T-helper 2 cell treated with Interferon-gamma antibody and Interleukin-4, amounts not matched to agents 100 ng/mL and 5 ng/mL, for 36 hours (primary cell): ENCODE data around the gene MOV10. TPM values are rescaled to one million over a fixed set of nuclear protein-coding genes. Genes with fewer than 3 reads are reported as not detected.
"Not testable (repeated sequence)": the region's sequence is repeated elsewhere in the genome, so short reads cannot be mapped to it uniquely, and the experiment has no call there.

ENCODE experiments used
- intact Hi-C: fragments of 100-400 bp; cut with micrococcal nuclease; formaldehyde crosslinking; loops from one replicate; pipeline ENCODE4 v1.15.1; 2023
- total RNA-seq: library from RNA; stranded (reverse); gene quantifications from 2 replicates; pipeline ENCODE4 v1.2.3, GENCODE V29; 2022

MOV10 gene
- total RNA-seq, 1 donor from 2014 or later: 81.6 TPM

- intact Hi-C loops: not testable (repeated sequence)
These were observed 54.6 kb downstream of the MOV10 start for GRCh38 chr1:112729011-112729410.

- intact Hi-C loops: no loop called here
These were observed 55.5 kb downstream of the MOV10 start for GRCh38 chr1:112729909-112730308.

- intact Hi-C loops: no loop called here
These were observed 57.0 kb downstream of the MOV10 start for GRCh38 chr1:112731451-112731850.

- intact Hi-C loops: no loop called here
These were observed 61.3 kb downstream of the MOV10 start for GRCh38 chr1:112735752-112736151.

- intact Hi-C loops: no loop called here
These were observed 63.1 kb downstream of the MOV10 start for GRCh38 chr1:112737573-112737972.

GRCh38 chr1:112743174-112744008 is 68.9 kb downstream of the MOV10 start:
- intact Hi-C loops: no loop called here

GRCh38 chr1:112744009-112744578 is 69.6 kb downstream of the MOV10 start:
- intact Hi-C loops: no loop called here

- intact Hi-C loops: no loop called here
These were observed 73.9 kb downstream of the MOV10 start for GRCh38 chr1:112748396-112748795.

Other genes with a start within 250 kb of the MOV10 start
- 0.02 TPM in 1 of 2 replicates, not detected in the other for gene WNT2B, start 165.7 kb upstream of the MOV10 start, total RNA-seq
- gene ST7L, start 55.5 kb upstream of the MOV10 start, total RNA-seq: 13.0 and 14.9 TPM in 2 replicates
- 274 and 282 TPM in 2 replicates for gene CAPZA1, start 54.8 kb upstream of the MOV10 start, total RNA-seq
- 87.5 and 99.2 TPM in 2 replicates for gene RHOC, start 32.5 kb downstream of the MOV10 start, total RNA-seq
- gene PPM1J, start 40.7 kb downstream of the MOV10 start, total RNA-seq: 0.16 and 0.32 TPM in 2 replicates